Heart left ventricle (tissue), 13 donors: ENCODE results near the gene TNFSF11.

Source experiments
- POLR2A ChIP-seq, 2 donors: fragments of 450-650 bp; IDR thresholded peaks; one replicate each; pipeline ENCODE4 v1.6.1; 2017; ENCODE audit warnings: antibody characterized with exemption in 2 of 2, mild to moderate bottlenecking in 2 of 2, moderate library complexity in 2 of 2
- TF ChIP-seq, protein P1 (sequence below), 12 donors: fragments of 200-600 bp; sonication (generic) in 4 of 12; IDR thresholded peaks; one replicate each; pipeline versions ENCODE4 v1.5.0 to v1.8.0; 2018 to 2022; ENCODE audit warnings: antibody characterized with exemption in 12 of 12, mild to moderate bottlenecking in 5 of 12
- donor health status: ischemic (EF 13 %, LVEDD 7.1; RV severe dilation, severe dysfunction).
- donor health status: DM: no; HTN: yes; CAD: no.
- donor health status: DM: no; HTN: no; CAD: no.
- donor health status: ischemic (EF 25% LVEDD 6.9; RV normal size, moderate dysfunction).
- donor health status: ischemic (EF 25% LVEDD 5.7; RV mildly dilated, moderate dysfunction).
- donor health status: ischemic (EF 35%, LVEDD 5.7; RV mildly dilated, moderate dysfunction).
- donor health status: nonischemic (EF 11% LVEDD 7.7; RV severe dilation, severe dysfunction).
- donor health status: DM: yes; HTN: yes; CAD: no.
- donor health status: PGD.
- donor health status: ischemic (EF 29% LVEDD 5.4; RV normal size, mild dysfunction).
- donor health status: nonischemic (EF 23%, LVEDD 6.1; RV moderate dilation, normal function).

DNA sequence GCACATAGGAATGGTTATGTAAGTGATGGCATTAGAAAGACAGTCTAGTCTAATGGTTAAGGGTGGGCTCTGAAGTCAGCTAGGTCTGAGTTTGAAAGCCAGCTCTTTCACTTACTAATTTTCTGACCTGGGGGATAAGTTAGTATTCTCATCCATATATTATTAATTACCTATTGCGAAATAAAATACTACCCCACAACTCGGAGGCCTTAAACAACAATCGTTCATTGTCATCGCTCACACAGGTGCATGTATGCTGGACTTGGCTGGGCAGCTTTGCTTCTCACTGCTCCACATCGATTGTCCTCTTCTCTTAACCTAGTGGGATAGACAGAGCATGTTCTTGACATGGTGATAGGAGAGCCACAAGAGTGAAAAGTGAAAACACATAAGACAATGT, 54.7 kb downstream of the TNFSF11 start:
- TF ChIP-seq, protein P1, sequence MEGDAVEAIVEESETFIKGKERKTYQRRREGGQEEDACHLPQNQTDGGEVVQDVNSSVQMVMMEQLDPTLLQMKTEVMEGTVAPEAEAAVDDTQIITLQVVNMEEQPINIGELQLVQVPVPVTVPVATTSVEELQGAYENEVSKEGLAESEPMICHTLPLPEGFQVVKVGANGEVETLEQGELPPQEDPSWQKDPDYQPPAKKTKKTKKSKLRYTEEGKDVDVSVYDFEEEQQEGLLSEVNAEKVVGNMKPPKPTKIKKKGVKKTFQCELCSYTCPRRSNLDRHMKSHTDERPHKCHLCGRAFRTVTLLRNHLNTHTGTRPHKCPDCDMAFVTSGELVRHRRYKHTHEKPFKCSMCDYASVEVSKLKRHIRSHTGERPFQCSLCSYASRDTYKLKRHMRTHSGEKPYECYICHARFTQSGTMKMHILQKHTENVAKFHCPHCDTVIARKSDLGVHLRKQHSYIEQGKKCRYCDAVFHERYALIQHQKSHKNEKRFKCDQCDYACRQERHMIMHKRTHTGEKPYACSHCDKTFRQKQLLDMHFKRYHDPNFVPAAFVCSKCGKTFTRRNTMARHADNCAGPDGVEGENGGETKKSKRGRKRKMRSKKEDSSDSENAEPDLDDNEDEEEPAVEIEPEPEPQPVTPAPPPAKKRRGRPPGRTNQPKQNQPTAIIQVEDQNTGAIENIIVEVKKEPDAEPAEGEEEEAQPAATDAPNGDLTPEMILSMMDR (IDR thresholded peaks at IDR 0.05) = no peak
- TF ChIP-seq POLR2A (IDR thresholded peaks at IDR 0.05) = no peak
